HG03378 (cell line): Measurements from ENCODE around the gene ST6GALNAC6.
"Not testable (repeated sequence)": the region's sequence is repeated elsewhere in the genome, so short reads cannot be mapped to it uniquely, and the experiment has no call there.

Experiments used
- ATAC-seq: cut with Tn5 transposase; IDR thresholded peaks from one replicate; pipeline ENCODE4 v1.9.1; 2021; ENCODE audit warnings: mild to moderate bottlenecking, moderate library complexity; ENCODE audit not compliant: unreplicated experiment

ST6GALNAC6 gene

DNA sequence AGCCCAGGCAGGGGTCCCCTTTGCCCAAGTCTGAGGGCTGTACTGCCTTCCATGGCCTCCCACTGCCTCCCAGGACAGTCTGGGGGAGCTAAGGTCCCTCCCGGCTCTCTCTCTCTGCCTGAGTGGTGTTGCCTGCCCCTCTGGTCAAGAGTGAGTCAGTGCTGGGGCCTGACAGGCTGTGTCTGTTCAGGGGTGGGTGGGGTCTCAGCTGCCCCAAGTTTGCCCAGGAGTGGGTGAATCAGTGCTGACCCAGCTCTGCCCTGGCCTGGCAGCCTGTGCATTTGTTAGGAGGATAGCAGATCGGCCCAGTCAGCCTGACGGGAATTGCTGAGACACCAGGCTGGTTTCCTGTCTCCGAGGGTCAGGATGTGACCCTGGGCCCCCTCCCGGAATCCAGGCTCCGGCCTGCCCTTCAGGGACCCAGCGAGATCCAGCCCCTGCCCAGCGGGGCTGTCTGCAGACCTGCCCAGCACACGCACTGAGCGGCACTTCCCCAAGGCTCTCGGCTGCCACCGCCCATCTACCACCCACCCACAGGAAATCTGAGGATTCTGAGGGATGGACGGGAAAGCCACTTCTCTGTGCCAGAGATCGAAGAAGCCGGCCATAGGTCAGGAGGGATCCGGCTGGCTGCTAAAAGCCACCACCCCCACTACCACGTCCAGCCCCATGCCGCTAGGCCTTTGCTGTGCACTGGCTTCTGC is 60.9 kb downstream of the ST6GALNAC6 start:
- no peak for ATAC-seq

DNA sequence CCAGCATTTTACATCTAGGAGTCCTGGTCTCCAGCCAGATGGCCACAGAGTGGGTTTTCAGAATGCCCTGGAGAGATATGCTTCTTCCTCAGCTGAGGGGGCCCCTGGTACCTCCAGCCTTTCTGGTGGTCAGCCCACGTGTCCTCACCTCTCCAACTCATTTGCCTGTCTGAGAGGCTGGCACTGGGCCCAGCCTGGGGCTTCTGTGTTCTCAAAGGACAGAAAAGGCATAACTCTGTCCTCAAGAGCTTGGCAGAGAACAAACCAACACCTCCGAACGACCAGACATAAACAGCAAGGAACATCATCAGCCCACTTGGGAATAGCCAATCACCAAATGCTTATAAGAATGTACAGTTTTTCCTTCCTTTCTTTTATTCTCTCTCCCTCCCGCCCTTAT is 62.1 kb downstream of the ST6GALNAC6 start:
- no peak for ATAC-seq

DNA sequence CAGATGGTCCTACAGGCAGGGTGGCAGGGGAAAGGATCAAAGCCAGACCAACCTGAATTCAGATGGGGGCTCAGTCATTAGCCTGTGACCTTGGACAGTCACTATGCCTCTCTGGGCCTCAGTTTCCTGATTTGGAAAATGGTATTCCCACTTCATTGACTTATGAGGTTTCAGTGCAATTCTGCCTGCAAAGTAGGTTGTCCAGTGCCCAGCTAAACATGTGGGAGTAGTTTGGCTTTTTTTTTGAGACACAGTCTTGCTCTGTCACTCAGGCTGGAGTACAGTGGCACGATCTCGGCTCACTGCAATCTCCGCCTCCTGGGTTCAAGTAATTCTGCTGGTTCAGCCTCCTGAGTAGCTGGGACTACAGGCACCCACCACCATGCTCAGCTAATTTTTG is 62.8 kb downstream of the ST6GALNAC6 start:
- not testable (repeated sequence) for ATAC-seq

DNA sequence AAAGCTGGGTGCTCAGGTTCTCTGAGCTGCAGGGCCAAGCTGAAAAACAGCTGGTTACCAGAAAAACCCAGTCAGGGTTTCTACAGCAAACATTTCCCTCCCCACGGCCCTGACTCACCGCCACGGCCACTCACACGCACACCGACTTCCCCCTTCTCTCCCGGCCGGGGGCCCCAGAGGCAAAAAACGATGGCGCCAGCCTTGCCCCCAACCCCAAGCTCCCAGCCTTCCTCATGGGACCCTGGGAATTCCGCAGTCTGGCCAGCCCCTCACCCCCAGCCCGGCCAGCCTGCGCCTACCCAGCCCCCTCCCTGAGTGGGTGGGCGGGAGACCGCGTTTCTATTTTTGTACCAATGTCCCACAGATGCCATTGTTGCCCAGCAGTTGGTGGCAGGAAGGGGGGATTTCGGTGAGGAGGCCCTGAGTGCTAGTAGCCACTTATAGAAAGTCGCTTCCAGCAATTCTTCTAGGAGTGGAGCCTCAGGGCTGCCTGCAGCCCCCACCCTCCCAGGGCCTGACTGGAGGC is 63.3 kb downstream of the ST6GALNAC6 start:
- ATAC-seq, result no peak
